MG63 (cell line): ENCODE results near the gene CPLX1. TPM values are rescaled to one million over a fixed set of nuclear protein-coding genes. Genes with fewer than 3 reads are reported as not detected.

Experiments
- DNase-seq: peaks from one replicate; pipeline ENCODE4 v3.0.0-alpha.2; 2020
- H3K27me3 ChIP-seq: fragments of 250-450 bp; sonication (Bioruptor Pico); 2 replicates; pipeline ENCODE4 v1.5.1; 2020; ENCODE audit warnings: mild to moderate bottlenecking, moderate library complexity
- H3K36me3 ChIP-seq: fragments of 250-450 bp; sonication (Bioruptor Pico); 2 replicates; pipeline ENCODE4 v1.5.1; 2020; ENCODE audit warnings: mild to moderate bottlenecking, moderate library complexity
- H3K4me3 ChIP-seq: fragments of 250-450 bp; sonication (Bioruptor Pico); 2 replicates; pipeline ENCODE4 v1.5.1; 2020; ENCODE audit warnings: mild to moderate bottlenecking, moderate library complexity
- H3K9me3 ChIP-seq: fragments of 250-450 bp; sonication (Bioruptor Pico); 2 replicates; pipeline ENCODE4 v1.5.1; 2020; ENCODE audit warnings: mild to moderate bottlenecking, moderate library complexity
- total RNA-seq: library from RNA; depleted of rRNA; stranded (reverse); fragments of >200 nt; shearing (Covaris generic); gene quantifications from 2 replicates; pipeline ENCODE4 v1.2.3, GENCODE V29; 2014; ENCODE audit warnings: low replicate concordance

Gene CPLX1
- total RNA-seq, 1 experiment from 2014 or later = not detected

DNA sequence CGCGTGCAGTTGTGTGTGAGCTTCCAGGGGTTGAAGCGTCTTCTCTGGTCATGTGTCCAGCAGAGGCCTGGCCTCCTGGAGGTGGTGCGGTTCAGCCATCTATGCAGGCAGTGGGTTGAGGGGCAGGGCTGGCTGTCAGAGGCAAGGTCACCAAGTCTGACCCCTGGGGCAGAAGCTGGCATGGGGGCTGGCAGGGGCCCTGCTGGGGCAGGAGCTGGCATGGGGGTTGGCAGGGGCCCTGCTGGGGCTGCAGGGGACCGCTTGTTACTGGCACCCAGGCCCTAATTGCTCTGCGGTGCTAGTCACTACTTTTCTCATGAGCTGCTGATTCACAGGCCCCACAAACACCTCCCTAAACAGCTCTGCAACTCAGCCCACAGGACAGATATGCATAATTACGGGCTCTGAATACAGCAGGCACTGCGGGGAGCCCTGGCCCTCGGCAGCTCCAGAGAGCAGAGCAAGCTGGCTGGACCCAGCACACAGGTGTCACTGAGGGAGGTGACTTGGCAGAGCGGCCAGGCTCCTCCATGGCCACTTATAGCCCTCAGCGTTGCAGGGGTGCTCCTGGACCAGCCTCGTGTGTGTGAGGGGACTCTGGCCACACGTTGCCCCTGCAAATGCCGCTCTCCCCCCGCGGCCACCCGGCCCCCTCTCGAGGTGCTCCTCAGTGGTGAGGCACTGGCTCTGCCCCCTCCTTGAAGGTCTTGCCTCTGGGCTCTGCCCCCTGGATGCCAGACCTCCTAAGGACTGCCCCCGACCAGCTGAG lies 32.7 kb downstream of the CPLX1 start:
- H3K4me3 ChIP-seq = no peak overlapping the region
- no peaks in the 10 kb centered on the region for H3K9me3 ChIP-seq
- no peak for DNase-seq
- no peaks in the 10 kb centered on the region for H3K36me3 ChIP-seq
- peaks cover 2% of the 10 kb centered on the region; the same call in 1 of the 2 replicates for H3K27me3 ChIP-seq

DNA sequence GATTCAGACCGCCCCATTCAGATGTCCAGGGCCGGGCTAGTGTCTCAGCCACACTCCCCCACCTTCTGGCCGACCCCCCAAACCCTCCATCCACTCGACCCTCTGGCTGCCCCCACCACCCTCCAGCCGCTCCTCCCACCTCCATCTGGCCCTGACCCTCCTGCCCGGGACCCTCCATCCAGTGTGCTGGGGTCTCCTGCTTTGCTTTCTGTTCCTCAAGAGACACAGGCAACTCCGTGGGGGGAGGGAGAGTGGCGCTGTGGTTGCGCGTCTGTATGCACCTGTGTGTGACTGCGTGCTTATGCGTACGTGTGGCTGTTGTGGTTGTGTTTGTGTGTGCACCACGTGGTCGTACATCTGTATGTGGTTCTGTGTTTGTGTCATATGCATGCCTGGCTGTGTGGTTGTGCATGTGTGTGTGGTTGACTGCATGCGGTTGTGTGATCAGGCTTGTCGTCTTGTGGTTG lies 33.3 kb downstream of the CPLX1 start:
- Histone ChIP-seq H3K36me3 (no peaks in the 10 kb centered on the region), H3K4me3 (no peak overlapping the region), H3K27me3 (peaks cover 2% of the 10 kb centered on the region; the same call in 1 of the 2 replicates), H3K9me3 (no peaks in the 10 kb centered on the region)
- no peak for DNase-seq

- no peaks in the 10 kb centered on the region for H3K9me3 ChIP-seq
- H3K27me3 ChIP-seq = peaks cover 2% of the 10 kb centered on the region; the same call in 1 of the 2 replicates
- no peak overlapping the region for H3K4me3 ChIP-seq
- H3K36me3 ChIP-seq = no peaks in the 10 kb centered on the region
- no peak for DNase-seq
Observed at GRCh38 chr4:791898-792625, 33.9 kb downstream of the CPLX1 start.

GRCh38 chr4:791252-791897 lies 34.6 kb downstream of the CPLX1 start:
- H3K4me3 ChIP-seq = no peak overlapping the region
- H3K36me3 ChIP-seq = no peaks in the 10 kb centered on the region
- H3K27me3 ChIP-seq = peaks cover 2% of the 10 kb centered on the region; the same call in 1 of the 2 replicates
- no peak for DNase-seq
- H3K9me3 ChIP-seq = no peaks in the 10 kb centered on the region

- Histone ChIP-seq H3K27me3 (peaks cover 2% of the 10 kb centered on the region; the same call in 1 of the 2 replicates), H3K9me3 (no peaks in the 10 kb centered on the region), H3K36me3 (no peaks in the 10 kb centered on the region), H3K4me3 (no peak overlapping the region)
- DNase-seq = no peak
Observed at GRCh38 chr4:790466-790820, 35.5 kb downstream of the CPLX1 start.

DNA sequence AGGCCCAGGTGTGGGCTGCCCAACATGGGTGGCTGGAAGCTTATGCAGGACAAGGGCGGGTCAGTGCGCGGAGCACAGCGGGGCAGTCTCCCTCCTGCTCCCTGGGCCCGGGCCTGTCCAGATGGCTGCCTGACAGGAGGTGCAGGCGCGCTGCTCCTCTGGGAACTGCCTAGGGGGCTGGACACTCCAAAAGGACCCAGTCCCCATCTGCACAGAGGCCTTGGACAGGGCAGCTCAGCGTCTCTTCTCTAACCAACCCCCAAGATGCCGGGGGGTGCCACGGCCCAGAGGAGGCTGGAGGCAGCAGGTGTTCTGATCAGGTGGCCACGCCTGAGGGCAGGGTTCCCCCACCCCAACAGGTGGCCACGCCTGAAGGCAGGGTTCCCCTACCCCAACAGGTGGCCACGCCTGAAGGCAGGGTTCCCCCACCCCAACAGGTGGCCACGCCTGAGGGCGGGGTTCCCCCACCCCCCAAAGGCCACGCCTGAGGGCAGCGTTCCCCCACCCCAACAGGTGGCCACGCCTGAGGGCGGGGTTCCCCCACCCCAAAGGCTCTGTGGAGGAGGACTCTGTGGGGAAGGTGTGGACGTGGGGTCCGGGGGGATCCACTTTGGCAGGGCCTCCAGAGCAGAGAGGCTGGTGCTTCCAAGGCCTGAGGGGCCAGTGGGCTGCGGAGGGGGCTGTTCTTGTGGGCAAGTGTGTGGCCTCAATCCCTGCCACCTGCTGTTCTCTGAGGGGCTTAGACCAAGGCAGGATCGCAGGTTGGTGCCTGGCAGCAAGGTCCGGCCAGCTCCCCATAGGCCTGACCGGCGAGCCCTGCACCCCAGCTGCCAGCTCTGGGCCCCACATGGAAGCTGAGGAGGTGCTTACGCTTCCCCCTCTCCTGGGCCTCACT lies 36.1 kb downstream of the CPLX1 start:
- DNase-seq = no peak
- no peak overlapping the region for H3K4me3 ChIP-seq
- H3K9me3 ChIP-seq = no peaks in the 10 kb centered on the region
- H3K36me3 ChIP-seq = no peaks in the 10 kb centered on the region
- no peaks in the 10 kb centered on the region for H3K27me3 ChIP-seq

- Histone ChIP-seq H3K36me3 (no peaks in the 10 kb centered on the region), H3K9me3 (no peaks in the 10 kb centered on the region), H3K4me3 (no peak overlapping the region), H3K27me3 (no peaks in the 10 kb centered on the region)
- no peak for DNase-seq
Observed at GRCh38 chr4:788636-789297, 37.2 kb downstream of the CPLX1 start.

- Histone ChIP-seq H3K27me3 (no peaks in the 10 kb centered on the region), H3K36me3 (no peaks in the 10 kb centered on the region), H3K4me3 (no peak overlapping the region), H3K9me3 (no peaks in the 10 kb centered on the region)
- DNase-seq = no peak
Observed at GRCh38 chr4:788006-788635, 37.8 kb downstream of the CPLX1 start.

- Histone ChIP-seq H3K9me3 (no peaks in the 10 kb centered on the region), H3K36me3 (no peaks in the 10 kb centered on the region), H3K4me3 (no peak overlapping the region), H3K27me3 (no peaks in the 10 kb centered on the region)
- DNase-seq = no peak
Observed at GRCh38 chr4:787561-787981, 38.4 kb downstream of the CPLX1 start.

DNA sequence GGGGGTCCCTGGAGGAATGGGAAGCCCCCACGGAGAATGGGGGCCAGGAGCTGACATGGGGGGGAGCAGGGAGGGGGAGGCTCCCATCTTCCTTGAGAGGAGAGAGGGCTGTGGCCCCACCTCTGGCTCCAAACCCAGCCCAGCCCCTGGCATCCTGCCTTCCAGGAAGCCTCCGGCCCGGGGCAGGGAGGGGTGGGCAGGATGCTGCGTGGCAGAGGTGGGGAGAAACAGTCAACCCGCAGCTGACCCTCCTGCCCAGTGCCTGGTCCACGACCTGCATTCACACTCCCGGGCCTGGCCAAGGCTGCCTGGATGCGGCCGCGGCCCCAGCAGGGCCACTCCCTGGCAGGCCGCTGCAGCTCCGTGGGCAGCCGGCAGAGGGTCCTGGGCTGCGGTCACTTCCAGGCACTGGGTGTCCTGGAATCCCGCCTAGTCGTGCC lies 39.0 kb downstream of the CPLX1 start:
- H3K27me3 ChIP-seq = no peaks in the 10 kb centered on the region
- H3K9me3 ChIP-seq = no peaks in the 10 kb centered on the region
- no peaks in the 10 kb centered on the region for H3K36me3 ChIP-seq
- no peak overlapping the region for H3K4me3 ChIP-seq
- no peak for DNase-seq

GRCh38 chr4:786074-786741 lies 39.7 kb downstream of the CPLX1 start:
- H3K9me3 ChIP-seq = no peaks in the 10 kb centered on the region
- 0 out of 2 replicates have a peak, but pooled peaks cover 3% of the 10 kb centered on the region for H3K36me3 ChIP-seq
- no peaks in the 10 kb centered on the region for H3K27me3 ChIP-seq
- H3K4me3 ChIP-seq = no peak overlapping the region
- DNase-seq = no peak

DNA sequence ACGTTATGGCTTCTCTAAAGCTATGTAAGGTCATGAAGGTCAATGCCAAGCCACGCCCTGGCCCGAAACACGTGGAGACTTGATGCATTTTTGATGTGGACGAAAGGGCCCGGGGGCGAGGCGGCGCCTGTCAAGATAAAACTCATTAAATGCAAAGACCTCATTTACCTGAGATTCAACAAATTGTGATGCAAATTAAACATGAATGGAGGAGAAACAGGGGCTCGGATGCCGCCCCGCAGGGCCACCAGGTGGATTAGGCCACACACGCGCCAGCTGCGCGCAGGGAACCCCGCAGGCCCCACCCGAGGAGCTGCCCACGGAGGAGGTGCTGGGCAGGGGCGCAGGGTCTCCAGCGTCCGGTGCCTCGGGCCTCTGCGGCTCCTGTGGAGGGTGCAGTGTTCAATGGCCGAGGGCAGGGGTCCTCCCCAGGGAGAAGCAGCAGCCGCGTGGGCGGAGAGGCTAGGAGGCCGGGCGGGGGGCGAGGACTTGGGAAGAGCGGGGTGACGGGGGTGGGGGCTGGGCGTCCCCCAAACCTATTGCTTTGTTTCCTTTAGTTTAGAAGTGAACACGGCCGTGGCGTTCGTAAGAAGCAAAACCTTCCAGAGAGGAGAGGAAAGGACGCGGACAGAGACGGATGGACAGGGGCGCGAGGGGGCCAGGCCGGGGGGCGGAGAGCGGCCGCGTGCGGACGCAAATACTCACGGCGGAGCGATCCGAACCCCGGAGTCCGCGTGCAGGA lies 40.4 kb downstream of the CPLX1 start:
- no peaks in the 10 kb centered on the region for H3K9me3 ChIP-seq
- H3K27me3 ChIP-seq = no peaks in the 10 kb centered on the region
- DNase-seq = no peak
- H3K36me3 ChIP-seq = peaks cover 3% of the 10 kb centered on the region; the same call in 1 of the 2 replicates
- H3K4me3 ChIP-seq = no peak overlapping the region

- DNase-seq = no peak
- Histone ChIP-seq H3K27me3 (no peaks in the 10 kb centered on the region), H3K9me3 (no peaks in the 10 kb centered on the region), H3K36me3 (peaks cover 10% of the 10 kb centered on the region), H3K4me3 (no peak overlapping the region)
Observed at GRCh38 chr4:784401-785331, 41.3 kb downstream of the CPLX1 start.
